IPS-NIHi7 (cell line): ENCODE results near the gene CREBBP.

Experiments
- DNase-seq: peaks from one replicate; pipeline ENCODE4 v3.0.0; 2012; ENCODE audit warnings: mixed read lengths; ENCODE audit errors: extremely low spot score

The CREBBP gene

DNA sequence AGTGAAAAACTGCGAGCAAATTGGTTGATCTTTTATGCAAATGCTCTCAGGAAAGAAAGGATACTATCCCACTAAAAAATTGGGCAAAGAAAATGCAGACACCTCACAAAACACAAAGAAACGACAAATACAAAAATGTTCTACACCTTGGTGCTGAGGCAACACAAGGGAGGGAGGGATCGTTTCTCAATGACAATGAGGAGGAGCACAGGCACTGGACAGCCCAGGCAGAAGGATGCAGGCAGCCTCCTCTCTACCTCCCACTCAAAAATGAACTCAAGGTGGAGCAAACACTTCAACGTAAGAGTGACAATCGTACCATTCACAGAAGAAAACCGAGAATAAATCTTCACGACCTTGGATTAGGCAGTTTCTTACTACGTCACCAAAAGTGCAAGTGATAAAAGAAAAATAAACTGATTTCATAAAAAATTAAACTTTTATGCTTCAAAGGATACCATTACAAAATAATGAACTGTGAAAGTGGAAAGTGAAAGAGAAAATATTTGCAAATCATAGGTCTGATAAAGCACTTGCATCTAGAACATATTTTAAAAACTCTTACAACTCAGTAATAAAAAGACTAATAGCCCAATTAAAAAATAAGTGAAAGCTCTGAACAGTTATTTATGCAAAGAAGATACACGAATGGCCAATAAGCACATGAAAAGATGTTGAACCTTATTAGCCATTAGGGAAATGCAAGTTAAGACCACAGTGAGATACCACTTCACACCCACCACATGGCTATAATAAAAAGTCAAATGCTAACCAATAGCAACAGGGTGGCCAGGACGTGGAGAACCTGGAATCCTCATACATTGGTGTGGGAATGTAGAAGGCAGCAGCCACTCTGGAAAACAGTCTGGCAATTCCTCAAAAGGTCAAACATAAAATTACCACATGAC is 82.4 kb downstream of the CREBBP start:
- no peak for DNase-seq

- no peak for DNase-seq
These were observed 83.0 kb downstream of the CREBBP start for GRCh38 chr16:3797473-3797872.

DNA sequence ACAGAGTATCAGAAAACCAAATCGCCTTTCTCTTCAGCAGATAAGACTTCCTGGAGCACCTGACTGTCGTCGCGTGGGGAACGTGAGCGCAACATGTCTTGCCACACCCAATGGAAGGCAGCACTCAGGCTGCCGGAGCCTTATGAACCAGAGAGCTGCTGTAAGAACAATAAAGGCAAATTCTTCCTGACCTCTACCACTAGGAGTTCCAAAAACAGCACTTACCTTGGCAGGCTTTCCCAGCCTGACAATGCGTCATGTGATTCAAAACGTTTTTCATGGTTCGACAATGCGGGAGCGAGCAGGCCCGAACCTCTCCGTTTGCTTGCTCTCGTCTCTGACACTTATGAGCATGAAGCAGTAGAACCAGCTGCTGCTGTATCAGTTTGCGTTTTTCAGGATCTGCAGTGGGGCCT is 87.3 kb downstream of the CREBBP start:
- DNase-seq = no peak

GRCh38 chr16:3792472-3793012 is 88.0 kb downstream of the CREBBP start:
- DNase-seq = no peak

DNA sequence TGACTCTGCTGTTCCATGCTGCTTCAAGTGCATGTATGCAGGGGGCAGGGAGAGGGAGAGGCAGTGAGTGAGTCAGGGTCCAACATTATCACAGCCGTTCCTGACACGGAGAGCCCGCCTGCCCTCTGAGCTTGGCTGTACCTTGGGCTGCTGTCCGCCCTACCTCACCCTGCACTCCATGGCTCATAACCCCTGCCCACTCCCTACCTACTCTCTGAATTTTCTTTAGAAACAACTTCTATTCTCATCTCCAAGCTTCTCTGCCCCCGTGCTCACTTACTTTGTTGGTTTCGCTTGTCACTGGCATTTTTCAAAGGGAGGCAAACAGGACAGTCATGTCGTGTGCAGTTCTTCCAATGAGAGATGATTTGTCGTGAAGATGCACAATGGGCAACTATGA is 88.8 kb downstream of the CREBBP start:
- no peak for DNase-seq

DNA sequence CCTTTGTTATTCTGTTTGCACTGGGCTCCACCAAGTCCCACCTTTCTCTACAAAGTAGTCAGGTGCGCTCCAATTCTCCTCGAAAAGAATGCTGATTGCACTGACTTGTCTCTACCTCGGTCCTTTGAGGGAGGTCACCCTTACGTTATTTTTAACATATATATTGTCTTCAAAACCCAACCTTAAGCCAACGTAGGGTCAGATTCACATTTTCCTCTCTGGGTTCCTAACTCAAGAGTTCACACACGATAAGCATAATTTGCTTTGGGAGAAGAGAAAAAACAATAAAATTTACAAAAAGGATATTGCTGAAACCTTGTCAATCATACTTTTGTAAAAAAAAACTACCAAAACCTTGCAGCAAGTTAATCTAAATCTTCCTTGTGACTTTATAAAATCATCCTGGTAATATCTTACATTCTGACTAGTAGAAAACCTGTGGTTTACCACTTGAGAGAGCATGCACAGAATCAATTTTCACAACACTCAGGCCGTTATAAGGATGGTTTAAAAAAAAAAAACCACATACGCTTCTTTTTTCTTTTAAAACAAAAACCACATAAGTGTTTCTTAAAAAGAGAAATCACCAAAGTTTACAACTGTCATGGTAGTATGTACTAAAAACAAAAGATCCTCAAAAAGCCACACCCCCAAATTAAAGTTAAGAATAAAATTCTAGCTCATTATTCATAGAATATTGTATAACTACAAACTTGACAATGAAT is 91.0 kb downstream of the CREBBP start:
- no peak for DNase-seq

DNA sequence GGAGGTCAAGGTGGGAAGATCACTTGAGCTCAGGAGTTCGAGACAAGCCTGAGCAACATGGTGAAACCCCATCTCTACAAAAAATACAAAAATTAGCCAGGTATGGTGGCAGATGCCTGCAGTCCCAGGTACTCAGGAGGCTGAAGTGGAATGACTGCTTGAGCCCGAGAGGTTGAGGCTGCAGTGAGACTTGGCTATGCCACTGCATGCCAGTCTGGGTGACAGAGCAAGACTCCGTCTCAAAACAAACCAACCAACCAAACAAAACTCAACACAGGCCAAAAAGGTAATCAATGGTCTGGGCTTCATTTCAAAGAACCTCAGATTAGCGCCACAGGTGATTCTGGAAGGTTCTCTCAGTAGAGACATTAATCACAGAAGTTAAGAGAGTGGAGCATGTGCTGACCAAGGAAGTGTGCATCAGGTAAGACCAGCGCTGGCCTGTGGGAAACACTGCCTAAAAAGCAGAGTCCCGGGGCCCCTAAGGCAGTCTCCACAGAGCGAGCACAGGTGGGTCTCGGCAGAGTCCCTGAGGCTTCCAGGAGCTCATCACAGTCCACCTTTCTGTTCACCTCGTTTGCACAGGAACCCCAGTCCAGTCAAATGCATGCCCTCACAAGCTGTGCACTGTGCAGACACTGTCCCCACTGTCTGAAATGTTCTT is 91.7 kb downstream of the CREBBP start:
- no peak for DNase-seq

GRCh38 chr16:3787924-3788661 is 92.4 kb downstream of the CREBBP start:
- DNase-seq = no peak

DNA sequence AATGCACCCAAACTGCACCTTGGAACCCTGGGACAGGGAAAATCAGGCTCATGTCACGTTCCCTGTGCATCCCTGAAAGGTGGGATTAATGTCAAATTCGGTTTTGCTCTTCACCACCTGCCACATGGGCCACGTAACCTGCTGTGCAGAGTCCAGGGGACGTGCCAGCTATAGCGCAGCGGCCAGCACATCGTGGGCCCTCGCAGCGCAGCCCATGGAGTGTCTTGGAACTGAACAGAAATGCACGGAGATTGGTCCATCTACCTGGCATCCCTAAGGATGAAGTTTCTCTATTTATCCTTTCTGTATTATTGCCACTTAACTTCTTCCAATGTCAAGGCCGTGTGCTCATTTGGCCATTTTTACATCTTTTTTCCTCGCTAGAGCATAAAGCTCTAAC is 95.1 kb downstream of the CREBBP start:
- DNase-seq = no peak

GRCh38 chr16:3783516-3783915 is 97.0 kb downstream of the CREBBP start:
- no peak for DNase-seq

GRCh38 chr16:3782566-3782965 is 97.9 kb downstream of the CREBBP start:
- no peak for DNase-seq

- no peak for DNase-seq
These were observed 99.1 kb downstream of the CREBBP start for GRCh38 chr16:3781421-3781820.

- no peak for DNase-seq
These were observed 99.9 kb downstream of the CREBBP start for GRCh38 chr16:3780570-3780969.

- DNase-seq = no peak
These were observed 104.2 kb downstream of the CREBBP start for GRCh38 chr16:3776316-3776715.

GRCh38 chr16:3774819-3775218 is 105.7 kb downstream of the CREBBP start:
- no peak for DNase-seq

DNA sequence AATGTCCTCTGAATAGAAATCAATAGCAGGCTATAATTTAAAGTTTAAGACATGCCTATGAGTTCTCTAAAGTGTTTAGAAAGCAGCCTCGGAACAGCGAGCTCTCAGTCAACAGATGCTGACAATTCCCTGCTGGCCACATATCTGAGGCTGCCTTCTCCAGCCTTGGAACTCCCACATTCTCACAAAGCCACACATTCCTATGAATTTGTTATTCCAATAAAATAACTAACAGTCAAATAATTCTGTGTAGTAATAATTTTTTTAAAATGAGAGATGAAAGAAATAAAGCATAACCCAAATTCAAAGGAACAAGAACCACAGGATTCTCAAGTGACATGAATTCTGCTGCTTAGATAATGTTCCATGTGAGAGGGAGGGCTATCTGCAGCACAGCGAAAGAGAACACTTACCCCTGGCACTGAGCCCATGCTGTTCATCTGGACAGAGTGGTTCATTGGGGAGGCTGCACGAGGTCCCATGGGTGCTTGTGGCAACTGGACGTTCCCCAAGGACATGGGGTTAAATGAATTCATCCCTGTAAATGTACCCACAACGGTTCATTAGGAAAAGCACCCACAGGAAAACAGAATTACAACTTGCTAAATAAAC is 106.3 kb downstream of the CREBBP start:
- DNase-seq = no peak

- no peak for DNase-seq
These were observed 106.8 kb downstream of the CREBBP start for GRCh38 chr16:3773663-3774062.

GRCh38 chr16:3771513-3771912 is 109.0 kb downstream of the CREBBP start:
- no peak for DNase-seq

GRCh38 chr16:3770530-3770929 is 110.0 kb downstream of the CREBBP start:
- DNase-seq = no peak

DNA sequence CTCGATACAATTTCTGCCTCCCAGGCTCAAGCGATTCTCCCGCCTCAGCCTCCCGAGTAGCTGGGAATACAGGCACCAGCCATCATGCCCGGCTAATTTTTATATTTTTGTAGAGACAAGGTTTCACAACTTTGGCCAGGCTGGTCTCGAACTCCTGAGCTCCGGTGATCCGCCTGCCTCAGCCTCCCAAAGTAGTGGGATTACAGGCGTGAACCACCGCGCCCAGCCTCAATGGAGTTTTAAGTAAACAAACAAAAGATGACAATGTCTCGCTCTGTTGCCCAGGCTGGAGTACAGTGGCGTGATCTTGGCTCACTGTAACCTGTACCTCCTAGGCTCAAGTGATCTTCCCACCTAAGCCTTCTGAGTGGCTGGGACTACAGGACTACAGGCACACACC is 110.6 kb downstream of the CREBBP start:
- DNase-seq = no peak

GRCh38 chr16:3769013-3769412 is 111.5 kb downstream of the CREBBP start:
- DNase-seq = no peak
